ENCODE results near the gene PRDM8. TPM values are rescaled to one million over a fixed set of nuclear protein-coding genes. Genes with fewer than 3 reads are reported as not detected.

PRDM8 gene
- total and polyA plus RNA-seq, 2 of the 8 experiments (the other 6 are each of a cell fraction or from before 2014, with no cell fraction given), result not detected

DNA sequence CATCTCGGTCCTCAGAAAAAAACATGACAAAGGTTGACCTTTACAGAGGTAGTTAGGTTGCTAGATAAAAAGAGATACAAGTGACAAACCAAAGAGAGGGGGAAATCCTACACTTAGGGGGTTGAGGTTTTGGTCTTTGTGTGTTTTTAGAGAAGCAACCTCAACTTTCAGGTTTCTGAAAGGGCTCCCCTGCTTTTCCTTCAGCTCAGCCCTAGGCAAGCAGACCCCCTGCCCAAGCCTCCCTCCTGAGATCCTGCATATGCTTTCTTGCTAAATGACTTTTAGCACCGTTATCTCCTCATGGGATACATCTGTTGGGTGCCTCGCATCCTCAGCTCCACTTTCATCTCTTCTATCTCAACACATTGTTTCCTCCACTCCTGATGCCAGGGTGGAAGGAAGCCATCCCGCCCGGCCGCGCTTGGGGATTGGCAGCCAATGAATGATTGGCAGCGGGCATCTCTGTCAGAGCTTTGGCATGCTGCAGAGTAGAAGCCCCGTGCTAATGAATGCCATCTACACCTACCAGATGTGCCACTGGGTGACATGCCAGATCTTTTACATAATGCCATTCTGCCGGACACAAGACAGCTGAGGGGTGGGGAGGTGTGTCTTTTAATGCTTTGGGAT, 15.0 kb upstream of the PRDM8 start:
- no peak overlapping the region for H4K8ac ChIP-seq (ENCODE audit: extremely low read depth, insufficient read depth, low read length)
- no peaks in the 10 kb centered on the region for H3K79me1 ChIP-seq (ENCODE audit: low read depth, low read length)
- no peaks in the 10 kb centered on the region for H3K36me3 ChIP-seq (ENCODE audit: control insufficient read depth in 2 of 4, insufficient read depth in 4 of 4, low read length in 3 of 4)
- TF ChIP-seq SUZ12 (IDR thresholded peaks at IDR 0.05; ENCODE audit: low read length) (peak; percentile 61; the same call in 1 of the 2 replicates), RNF2 (IDR thresholded peaks at IDR 0.05; ENCODE audit: borderline replicate concordance, low read depth, low read length, missing control alignments, poor library complexity, severe bottlenecking) (peak; percentile 46), RBBP5 (IDR thresholded peaks at IDR 0.05; ENCODE audit: borderline replicate concordance, low read depth, low read length) (no peak)
- no peak overlapping the region for H2BK5ac ChIP-seq (ENCODE audit: low read depth, low read length)
- no peak overlapping the region for H2BK12ac ChIP-seq (ENCODE audit: low read depth, low read length)
- 41% methylated on average over 10 of the region's 10 CpGs; no CpG with 5 or more reads in 1 of the 2 experiments for WGBS, 2 experiments (ENCODE audit: extremely low coverage in 1 of 2, insufficient coverage in 1 of 2, insufficient read length in 1 of 2, insufficient replicate concordance in 2 of 2, low coverage in 1 of 2, low lambda C conversion rate in 2 of 2, missing lambda C conversion rate in 1 of 2)
- peaks cover 2 to 5% of the 10 kb centered on the region in 2 experiments for H4K20me1 ChIP-seq (replicated peaks in 1 of 2; ENCODE audit: control insufficient read depth in 1 of 2, insufficient read depth in 2 of 2, low read length in 2 of 2)
- H2BK15ac ChIP-seq (ENCODE audit: low read length), result no peak overlapping the region
- H2BK120ac ChIP-seq (replicated peaks; ENCODE audit: low read depth, low read length), result no peak overlapping the region
- no peaks in the 10 kb centered on the region for H3K79me2 ChIP-seq (ENCODE audit: control insufficient read depth in 1 of 2, insufficient read depth in 2 of 2, low read length in 2 of 2)
- H3K4me3 ChIP-seq (ENCODE audit: extremely low read depth in 1 of 4, insufficient read depth in 2 of 4, low read depth in 3 of 4, low read length in 4 of 4), result no peak overlapping the region
- no peak overlapping the region for H3K9ac ChIP-seq (replicated peaks in 1 of 4; ENCODE audit: extremely low read depth in 1 of 4, low read depth in 3 of 4, low read length in 3 of 4)
- peaks cover 0 to 15% (median 12%) of the 10 kb centered on the region in 4 experiments; a peak in 6 of 7 replicates for H3K4me1 ChIP-seq (replicated peaks in 1 of 4; ENCODE audit: control insufficient read depth in 3 of 4, insufficient read depth in 4 of 4, low read length in 3 of 4)
- no peak overlapping the region for H4K5ac ChIP-seq (ENCODE audit: insufficient read length, low read depth, low read length)
- no peak overlapping the region for H2AFZ ChIP-seq (ENCODE audit: low read length)
- H3K9me3 ChIP-seq (ENCODE audit: insufficient read depth in 2 of 2, low read depth in 1 of 2, low read length in 1 of 2), result no peaks in the 10 kb centered on the region; a peak in 1 of 4 replicates
- no peak overlapping the region for H3K56ac ChIP-seq (replicated peaks; ENCODE audit: insufficient read length, low read depth, low read length)
- H3K18ac ChIP-seq (ENCODE audit: extremely low read depth, low read length), result no peak overlapping the region
- ChIA-PET POLR2A (ENCODE audit: partially characterized antibody) (no interaction called here), CTCF (ENCODE audit: partially characterized antibody) (interaction anchor here (0.6 to 10.3 kb wide), 20 partner anchors 10 to 1230 kb away, joined by 3 to 170 read pairs (median 3); partner anchors contain the start of genes CFAP299, FGF5 and PRDM8)
- no peak overlapping the region for H3K27ac ChIP-seq (ENCODE audit: low read depth, low read length)
- peaks cover 45 to 64% (median 55%) of the 10 kb centered on the region in 4 experiments for H3K27me3 ChIP-seq (replicated peaks in 1 of 4; ENCODE audit: control insufficient read depth in 3 of 4, extremely low read depth in 1 of 4, insufficient read depth in 3 of 4, low read length in 3 of 4)
- no peak overlapping the region for H2BK20ac ChIP-seq (ENCODE audit: low read length)
- H3K23ac ChIP-seq (ENCODE audit: insufficient read length), result no peak overlapping the region
- H3K14ac ChIP-seq (ENCODE audit: insufficient read length), result no peak overlapping the region
- DNase-seq (ENCODE audit: low read depth in 1 of 2, low spot score in 2 of 2) (no peak), FAIRE-seq (no peak)
- no peak overlapping the region for H2AK5ac ChIP-seq (ENCODE audit: low read depth, low read length)
- H3K4ac ChIP-seq (replicated peaks; ENCODE audit: insufficient read length, low read depth, low read length), result no peak overlapping the region
- H3K23me2 ChIP-seq (ENCODE audit: low read depth, low read length), result peaks cover 11% of the 10 kb centered on the region; the same call in 1 of the 2 replicates
- H4K91ac ChIP-seq (replicated peaks; ENCODE audit: insufficient read length, low read length), result no peak overlapping the region
- H3K4me2 ChIP-seq (ENCODE audit: insufficient read depth in 1 of 2, low read depth in 2 of 2, low read length in 2 of 2), result peak overlapping the region; percentile 82 to 91; a peak in 2 of 4 replicates

All from H1 (cell line).